GM18526 (cell line): Measurements from ENCODE around the gene NID1.

Source experiments
- POLR2A ChIP-seq: IDR thresholded peaks from 3 replicates; pipeline ENCODE4 v1.6.1; 2011; ENCODE audit not compliant: insufficient read length; ENCODE audit errors: extremely low read depth

Gene NID1

GRCh38 chr1:236058141-236058934 lies 6.6 kb downstream of the NID1 start:
- TF ChIP-seq POLR2A = no peak

GRCh38 chr1:236057546-236057945 lies 7.3 kb downstream of the NID1 start:
- TF ChIP-seq POLR2A = no peak

GRCh38 chr1:236052232-236052993 lies 12.5 kb downstream of the NID1 start:
- no peak for TF ChIP-seq POLR2A

- no peak for TF ChIP-seq POLR2A
Observed at GRCh38 chr1:236051242-236051791, 13.6 kb downstream of the NID1 start.

- no peak for TF ChIP-seq POLR2A
Observed at GRCh38 chr1:236045771-236046170, 19.1 kb downstream of the NID1 start.

- no peak for TF ChIP-seq POLR2A
Observed at GRCh38 chr1:236044341-236044740, 20.5 kb downstream of the NID1 start.

GRCh38 chr1:236041631-236042618 lies 23.0 kb downstream of the NID1 start:
- TF ChIP-seq POLR2A = no peak

- TF ChIP-seq POLR2A = no peak
Observed at GRCh38 chr1:236039740-236040685, 24.9 kb downstream of the NID1 start.

GRCh38 chr1:236038034-236038433 lies 26.9 kb downstream of the NID1 start:
- TF ChIP-seq POLR2A = no peak

GRCh38 chr1:236035681-236036101 lies 29.2 kb downstream of the NID1 start:
- no peak for TF ChIP-seq POLR2A

GRCh38 chr1:236033336-236033735 lies 31.6 kb downstream of the NID1 start:
- TF ChIP-seq POLR2A = no peak

GRCh38 chr1:236030534-236030933 lies 34.4 kb downstream of the NID1 start:
- TF ChIP-seq POLR2A = no peak

- no peak for TF ChIP-seq POLR2A
Observed at GRCh38 chr1:236029428-236029940, 35.4 kb downstream of the NID1 start.

GRCh38 chr1:236027104-236027503 lies 37.8 kb downstream of the NID1 start:
- TF ChIP-seq POLR2A = no peak
